Motor neuron (in vitro differentiated cells): ENCODE results near the gene TAX1BP3. TPM values are rescaled to one million over a fixed set of nuclear protein-coding genes. Genes with fewer than 3 reads are reported as not detected.
A peak's percentile ranks its signal among the peaks of the same experiment; 100 is the strongest.

ENCODE experiments used
- ATAC-seq, 8 experiments: fragments of 200-7000 bp; cut with Tn5 transposase; replicated peaks in 6 of 8; 2 replicates each; pipeline ENCODE4 v1.8.0; 2021; ENCODE audit warnings: mild to moderate bottlenecking in 8 of 8, moderate library complexity in 8 of 8
- H3K27ac ChIP-seq, 2 donors: fragments of 250-450 bp; sonication (Bioruptor Pico); 2 replicates each; pipeline ENCODE4 v1.9.0; 2021; ENCODE audit warnings: antibody characterized with exemption in 2 of 2, mild to moderate bottlenecking in 2 of 2, moderate library complexity in 1 of 2
- H3K4me1 ChIP-seq, 2 donors: fragments of 250-450 bp; sonication (Bioruptor Pico); replicated peaks in 1 of 2; 2 replicates each; pipeline ENCODE4 v1.6.1; 2021; ENCODE audit warnings: antibody characterized with exemption in 2 of 2, mild to moderate bottlenecking in 2 of 2, moderate library complexity in 1 of 2
- H3K4me3 ChIP-seq, 5 donors: fragments of 250-450 bp; sonication (Bioruptor Pico); 2 replicates each; pipeline ENCODE4 v1.9.0; 2021; ENCODE audit warnings: antibody characterized with exemption in 5 of 5, mild to moderate bottlenecking in 5 of 5, moderate library complexity in 4 of 5
- WGBS, 10 experiments: fragments of 450-650 bp; shearing (Covaris generic); methylation state at CpG; one replicate each; pipeline ENCODE4 v1.0.0; 2022; 5-methylcytosine and 5-hydroxymethylcytosine counted together
- in situ Hi-C, 9 experiments: fragments of 400-800 bp; cut with MboI; loops; one replicate each; pipeline ENCODE4 v1.15.0; 2021; ENCODE audit warnings: low sequenced_read_pairs in 9 of 9, low pct_unique_long_range_greater_than_20kb in 2 of 9; ENCODE audit not compliant: unreplicated experiment in 9 of 9
- total RNA-seq, 8 experiments: library from RNA; unstranded; fragments of 300-600 nt; gene quantifications; 2 replicates each; pipeline versions ENCODE4 v1.2.3 to v1.2.4, GENCODE V29; 2022

The TAX1BP3 gene
- total RNA-seq, 8 experiments from 2014 or later: 19.2 to 314 (median 43.5) TPM

GRCh38 chr17:3695129-3695722, 26.8 kb upstream of the TAX1BP3 start:
- no peak overlapping the region for H3K27ac ChIP-seq
- peak overlapping the region in 3 of 5 donors; percentile 23 to 32 (median 30) for H3K4me3 ChIP-seq
- 0 to 80% (median 0%) methylated on average over 1 to 3 of the region's 17 CpGs; no CpG with 5 or more reads in 7 of the 10 experiments for WGBS, 10 experiments
- in situ Hi-C loops: no loop called here
- peak; percentile 13 to 53 (median 22) for ATAC-seq
- H3K4me1 ChIP-seq: peaks cover 9 to 17% of the 10 kb centered on the region in 2 donors

GRCh38 chr17:3693829-3694231, 25.5 kb upstream of the TAX1BP3 start:
- in situ Hi-C loops: no loop called here
- 0 to 100% (median 86%) methylated on average over 1 to 6 of the region's 9 CpGs; no CpG with 5 or more reads in 1 of the 10 experiments for WGBS, 10 experiments
- H3K4me3 ChIP-seq: no peak overlapping the region
- peaks cover 9 to 17% of the 10 kb centered on the region in 2 donors for H3K4me1 ChIP-seq
- ATAC-seq: peak in 2 of 8 experiments; percentile 10 to 31
- no peak overlapping the region for H3K27ac ChIP-seq

GRCh38 chr17:3693141-3693540, 24.8 kb upstream of the TAX1BP3 start:
- WGBS, 10 experiments: 58 to 100% (median 83%) methylated on average over 1 to 4 of the region's 4 CpGs; no CpG with 5 or more reads in 1 of the 10 experiments
- no peak for ATAC-seq
- H3K4me3 ChIP-seq: no peak overlapping the region

DNA sequence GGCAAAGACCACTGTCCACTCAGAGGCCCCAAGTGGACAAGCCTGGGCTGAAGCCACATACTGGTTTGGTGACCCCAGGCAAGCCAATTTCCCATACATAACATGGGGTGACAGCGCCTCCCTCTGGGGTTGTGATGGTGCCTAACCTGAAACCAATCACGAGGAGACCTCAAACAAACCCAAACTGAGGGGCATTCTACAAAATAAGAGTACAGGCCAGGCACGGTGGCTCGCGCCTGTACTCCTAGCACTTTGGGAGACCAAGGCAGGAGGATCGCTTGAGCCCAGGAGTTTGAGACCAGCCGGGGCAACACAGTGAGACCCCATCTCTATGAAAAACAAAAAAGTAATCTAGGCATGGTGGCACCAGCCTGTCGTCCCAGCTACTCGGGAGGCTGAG, 24.0 kb upstream of the TAX1BP3 start:
- 40 to 94% (median 77%) methylated on average over 1 to 6 of the region's 9 CpGs; no CpG with 5 or more reads in 4 of the 10 experiments for WGBS, 10 experiments
- Histone ChIP-seq H3K4me3 (no peak overlapping the region), H3K27ac (no peak overlapping the region), H3K4me1 (peaks cover 9 to 22% of the 10 kb centered on the region in 2 donors)
- ATAC-seq: no peak
- in situ Hi-C loops: no loop called here

More at GRCh38 chr17:3693141-3693540, 24.8 kb upstream of the TAX1BP3 start:
- peaks cover 9 to 20% of the 10 kb centered on the region in 2 donors for H3K4me1 ChIP-seq
- H3K27ac ChIP-seq: no peak overlapping the region
- in situ Hi-C loops: no loop called here

DNA sequence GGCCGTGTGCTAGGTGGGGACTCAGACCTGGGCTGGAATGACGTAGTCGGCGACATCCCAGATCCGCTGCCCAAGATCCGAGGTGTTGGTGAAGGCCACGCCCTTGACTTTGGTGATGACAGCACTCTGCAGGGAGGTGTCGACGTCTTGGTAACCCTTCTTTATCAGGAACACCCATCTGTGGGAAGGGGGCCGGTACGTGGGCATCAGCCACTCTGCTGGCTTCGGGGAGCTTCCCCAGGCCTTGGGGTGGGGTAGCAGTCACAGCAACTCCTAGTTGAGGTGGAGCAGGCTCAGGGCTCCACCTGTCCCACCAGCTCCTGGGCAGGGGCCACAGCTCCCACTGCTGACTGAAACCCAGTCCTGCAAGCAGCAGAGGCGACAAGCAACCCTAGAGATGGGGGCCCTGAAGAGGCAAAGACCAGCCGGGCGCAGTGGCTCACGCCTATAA, 23.3 kb upstream of the TAX1BP3 start:
- no peak for ATAC-seq
- no peak overlapping the region for H3K4me3 ChIP-seq
- 80 to 100% (median 90%) methylated on average over 1 to 5 of the region's 16 CpGs; no CpG with 5 or more reads in 7 of the 10 experiments for WGBS, 10 experiments
- in situ Hi-C loops: no loop called here
- H3K27ac ChIP-seq: no peak overlapping the region
- peaks cover 9 to 22% of the 10 kb centered on the region in 2 donors for H3K4me1 ChIP-seq

GRCh38 chr17:3690094-3690715, 21.8 kb upstream of the TAX1BP3 start:
- in situ Hi-C loops: no loop called here
- no peak overlapping the region for H3K4me3 ChIP-seq
- peaks cover 5 to 14% of the 10 kb centered on the region in 2 donors for H3K4me1 ChIP-seq
- no peak overlapping the region for H3K27ac ChIP-seq
- peak in 2 of 8 experiments; percentile 12 to 28 for ATAC-seq
- WGBS, 10 experiments: 60 to 92% (median 80%) methylated on average over 1 to 7 of the region's 22 CpGs; no CpG with 5 or more reads in 7 of the 10 experiments

GRCh38 chr17:3689262-3690093, 21.1 kb upstream of the TAX1BP3 start:
- Histone ChIP-seq H3K4me3 (no peak overlapping the region), H3K27ac (no peak overlapping the region), H3K4me1 (peaks cover 0 to 7% of the 10 kb centered on the region in 2 donors)
- 91 to 100% methylated on average over 2 to 10 of the region's 44 CpGs; no CpG with 5 or more reads in 8 of the 10 experiments for WGBS, 10 experiments
- ATAC-seq: no peak
- in situ Hi-C loops: no loop called here

- in situ Hi-C loops: no loop called here
- Histone ChIP-seq H3K4me1 (peaks cover 0 to 5% of the 10 kb centered on the region in 2 donors), H3K27ac (no peak overlapping the region), H3K4me3 (no peak overlapping the region)
- ATAC-seq: peak in 1 of 8 experiments; percentile 13
- 60 to 67% methylated on average over 2 to 3 of the region's 14 CpGs; no CpG with 5 or more reads in 8 of the 10 experiments for WGBS, 10 experiments
Observed at GRCh38 chr17:3688852-3689261, 20.5 kb upstream of the TAX1BP3 start.

- WGBS, 10 experiments: 68 to 73% (median 69%) methylated on average over 8 to 10 of the region's 19 CpGs; no CpG with 5 or more reads in 7 of the 10 experiments
- peak in 6 of 8 experiments; percentile 6 to 88 (median 79) for ATAC-seq
Observed at GRCh38 chr17:3688027-3688553, 19.7 kb upstream of the TAX1BP3 start.

DNA sequence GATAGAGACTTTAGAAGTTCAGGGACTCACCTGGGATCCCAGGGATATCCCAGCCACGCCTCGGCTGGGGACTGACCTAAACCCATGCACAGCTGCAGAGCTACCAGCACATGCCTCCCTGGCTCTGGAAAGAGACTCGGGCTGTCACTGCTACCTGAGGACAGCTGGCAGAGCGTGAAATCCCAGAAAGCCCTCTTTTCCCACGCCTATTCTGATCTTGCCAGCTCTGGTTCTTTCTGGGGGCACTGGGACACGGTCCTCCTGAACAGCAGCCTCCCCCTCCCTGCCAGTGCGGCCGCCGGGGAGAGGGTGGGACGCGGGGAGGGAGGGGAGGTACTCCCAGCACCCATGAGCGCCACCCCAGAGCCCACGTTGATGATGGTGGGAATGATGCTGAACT, 16.8 kb upstream of the TAX1BP3 start:
- ATAC-seq: no peak
- Histone ChIP-seq H3K4me3 (no peak overlapping the region), H3K27ac (no peak overlapping the region), H3K4me1 (peaks cover 0 to 5% of the 10 kb centered on the region in 2 donors)
- WGBS, 10 experiments: 69 to 80% methylated on average over 1 to 4 of the region's 13 CpGs; no CpG with 5 or more reads in 8 of the 10 experiments
- in situ Hi-C loops: no loop called here

More at GRCh38 chr17:3688027-3688553, 19.7 kb upstream of the TAX1BP3 start:
- peaks cover 0 to 5% of the 10 kb centered on the region in 2 donors for H3K4me1 ChIP-seq
- in situ Hi-C loops: no loop called here
- H3K27ac ChIP-seq: no peak overlapping the region
- no peak overlapping the region for H3K4me3 ChIP-seq

DNA sequence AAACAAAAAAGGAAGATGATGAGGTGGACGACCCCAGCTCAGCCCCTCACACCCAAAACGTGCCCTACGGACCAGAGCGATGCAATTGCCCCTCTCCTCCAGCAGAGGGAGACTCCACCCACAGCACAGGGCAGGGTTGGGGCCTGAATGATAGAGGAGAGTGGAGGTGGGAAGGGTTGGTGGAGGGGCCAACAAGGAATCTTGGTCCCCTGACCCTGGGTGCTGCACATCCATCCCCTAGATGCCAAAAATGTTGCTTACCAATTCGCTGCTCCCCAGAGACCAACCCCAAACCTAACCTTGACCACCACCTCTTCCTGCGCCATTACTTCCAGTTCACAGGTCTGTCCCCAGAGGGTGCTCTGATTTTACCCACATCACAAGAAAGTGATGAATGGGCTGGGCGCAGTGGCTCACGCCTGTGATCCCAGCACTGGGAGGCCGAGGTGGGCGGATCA, 14.7 kb upstream of the TAX1BP3 start:
- ATAC-seq: peak in 4 of 8 experiments; percentile 23 to 91 (median 48)
- Histone ChIP-seq H3K27ac (no peak overlapping the region), H3K4me3 (no peak overlapping the region), H3K4me1 (peaks cover 0 to 2% of the 10 kb centered on the region in 2 donors)
- in situ Hi-C loops: no loop called here
- WGBS, 10 experiments: 0 to 67% (median 17%) methylated on average over 1 to 5 of the region's 10 CpGs; no CpG with 5 or more reads in 3 of the 10 experiments

- ATAC-seq: no peak
- Histone ChIP-seq H3K4me3 (no peak overlapping the region), H3K4me1 (no peaks in the 10 kb centered on the region), H3K27ac (no peak overlapping the region)
- in situ Hi-C loops: no loop called here
- whole genome bisulfite sequencing, 10 experiments: 56 to 92% (median 60%) methylated on average over 2 to 10 of the region's 12 CpGs; no CpG with 5 or more reads in 7 of the 10 experiments
Observed at GRCh38 chr17:3682033-3682432, 13.7 kb upstream of the TAX1BP3 start.
